GM21529 (cell line): Measurements from ENCODE around the gene PPP1R26.

ENCODE experiments used
- ATAC-seq: cut with Tn5 transposase; IDR thresholded peaks from one replicate; pipeline ENCODE4 v1.9.1; 2021; ENCODE audit not compliant: unreplicated experiment

Gene PPP1R26

DNA sequence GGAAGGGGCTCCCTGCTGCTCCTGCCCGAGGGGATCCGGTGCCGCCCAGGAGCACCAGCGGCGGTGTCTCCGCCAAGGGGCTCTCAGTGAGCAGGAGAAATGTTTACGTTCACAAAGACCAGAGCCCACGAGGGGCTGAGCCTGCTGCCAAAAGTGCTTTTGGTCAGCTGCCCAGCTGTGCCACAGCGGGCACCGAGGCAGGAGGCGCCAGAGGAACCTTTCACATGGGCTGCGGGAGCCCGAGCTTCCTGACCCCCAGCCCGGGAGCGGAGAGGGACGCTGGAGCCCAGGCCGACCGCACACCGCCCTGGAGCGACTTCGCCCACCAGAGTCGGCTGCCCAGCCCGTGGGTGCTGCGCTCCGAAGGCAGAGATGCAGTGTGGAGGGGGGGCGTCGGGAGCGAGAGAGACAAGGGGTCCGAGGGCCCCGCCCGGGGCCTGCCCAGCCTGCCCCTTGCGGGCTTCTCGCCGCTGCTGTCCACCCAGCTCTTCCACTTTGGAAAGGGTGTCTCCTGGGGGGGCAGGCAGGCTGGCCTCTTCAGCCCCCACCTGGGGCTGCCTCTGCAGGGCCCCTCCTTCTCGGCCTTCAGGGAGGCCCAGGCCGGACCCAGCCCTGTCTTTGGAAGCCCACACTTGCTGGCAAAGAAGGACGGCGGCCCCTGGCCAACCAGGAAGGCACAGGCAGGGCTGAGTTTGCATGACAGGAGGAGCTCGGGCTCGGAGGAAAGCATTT is 7.9 kb downstream of the PPP1R26 start:
- no peak for ATAC-seq

DNA sequence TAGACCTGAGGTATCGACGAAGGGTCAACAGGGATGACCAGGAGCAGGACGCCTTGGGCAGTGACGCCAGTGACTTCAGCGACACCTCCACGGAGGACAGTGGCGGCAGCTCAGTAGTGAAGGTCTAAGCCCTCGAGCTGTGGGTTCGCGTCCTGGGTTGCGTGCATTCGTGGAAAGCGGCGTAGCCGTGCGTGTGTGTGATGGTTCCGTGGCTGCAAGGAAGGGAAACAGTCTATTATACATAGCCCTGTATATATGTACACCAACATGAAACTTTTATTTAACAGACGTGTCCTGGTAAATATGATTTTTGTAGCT is 8.4 kb downstream of the PPP1R26 start:
- no peak for ATAC-seq

DNA sequence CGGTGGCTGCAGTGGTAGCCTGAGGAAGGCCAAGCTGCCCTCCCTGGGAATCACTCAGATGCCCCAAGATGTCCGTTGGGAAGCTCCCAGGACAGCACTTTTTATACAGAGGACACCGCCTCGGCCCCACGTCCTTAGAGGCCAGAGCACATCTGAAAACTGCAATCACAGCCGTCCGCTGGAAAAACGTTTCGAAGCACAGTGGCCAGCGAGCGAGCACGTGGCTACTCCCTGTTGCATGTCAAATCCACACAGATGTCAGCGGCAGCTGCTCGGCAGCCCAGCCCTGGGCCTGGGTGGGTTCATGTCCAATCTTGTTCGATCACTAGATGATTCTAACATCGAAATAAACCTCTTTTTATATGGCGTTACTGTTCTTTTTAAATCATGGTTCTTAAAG is 8.9 kb downstream of the PPP1R26 start:
- no peak for ATAC-seq

DNA sequence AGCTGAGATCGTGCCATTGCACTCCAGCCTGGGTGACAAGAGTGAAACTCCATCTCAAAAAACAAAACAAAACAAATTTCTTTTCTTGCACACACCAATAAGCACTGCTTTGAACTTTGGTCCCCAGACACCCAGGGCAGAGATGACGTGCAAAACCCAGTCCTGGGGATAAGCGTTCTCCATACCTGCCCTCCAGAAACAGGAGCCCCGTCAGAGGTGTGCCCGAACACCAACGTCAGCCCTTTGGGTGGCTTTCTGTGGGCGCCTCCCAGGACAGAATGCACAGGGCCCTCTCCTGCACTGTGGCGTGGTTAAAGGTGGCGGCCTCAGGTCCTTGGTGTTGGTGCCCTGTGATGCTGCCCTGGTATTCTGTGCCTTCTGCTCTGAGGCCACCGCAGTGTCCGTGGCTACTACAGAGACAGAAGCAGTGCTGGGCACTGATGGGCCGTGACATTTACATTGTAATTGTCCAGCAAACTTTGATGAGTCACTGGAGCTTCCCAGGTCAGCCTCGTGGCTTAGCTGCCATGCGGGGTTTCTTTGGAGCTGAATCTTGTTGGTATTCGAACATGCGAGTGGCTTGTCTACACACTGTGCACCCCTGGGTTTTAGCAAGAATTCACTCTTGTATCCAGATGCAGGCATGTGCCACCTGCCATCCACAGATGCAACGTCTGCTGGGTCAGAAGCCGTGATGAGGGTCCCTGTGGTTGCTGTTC is 9.8 kb downstream of the PPP1R26 start:
- ATAC-seq, result no peak

DNA sequence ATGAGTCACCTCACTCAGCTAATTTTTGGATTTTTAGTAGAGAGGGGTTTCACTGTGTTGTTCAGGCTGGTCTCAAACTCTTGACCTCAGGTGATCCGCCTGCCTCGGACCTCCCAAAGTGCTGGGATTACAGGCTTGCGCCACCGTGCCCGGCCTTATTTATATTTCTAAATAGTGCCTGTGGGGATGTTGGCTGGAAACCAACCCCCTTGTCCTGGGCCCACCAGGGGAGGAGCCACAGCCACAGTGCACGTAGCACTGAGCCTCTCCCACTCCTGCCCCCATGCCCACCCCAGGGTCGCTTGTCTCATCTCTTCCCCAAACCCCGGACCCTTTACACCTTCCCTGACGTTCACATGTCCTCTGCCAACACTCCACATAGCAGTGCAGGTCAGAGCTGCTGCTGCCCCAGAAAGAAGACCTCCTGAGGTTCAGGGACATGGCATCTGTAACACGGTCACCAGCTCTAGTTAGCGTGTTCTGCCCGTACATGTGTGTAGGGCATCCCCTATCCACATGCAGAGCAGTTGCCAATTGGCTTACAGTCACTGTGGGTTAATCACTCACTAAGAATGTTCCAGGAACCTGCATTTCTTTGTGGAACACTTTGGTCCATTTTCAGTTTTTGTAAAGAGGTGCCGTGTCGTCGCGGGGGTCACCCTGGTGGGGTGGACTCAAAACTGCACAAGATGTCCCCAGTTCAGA is 10.7 kb downstream of the PPP1R26 start:
- ATAC-seq, result no peak

DNA sequence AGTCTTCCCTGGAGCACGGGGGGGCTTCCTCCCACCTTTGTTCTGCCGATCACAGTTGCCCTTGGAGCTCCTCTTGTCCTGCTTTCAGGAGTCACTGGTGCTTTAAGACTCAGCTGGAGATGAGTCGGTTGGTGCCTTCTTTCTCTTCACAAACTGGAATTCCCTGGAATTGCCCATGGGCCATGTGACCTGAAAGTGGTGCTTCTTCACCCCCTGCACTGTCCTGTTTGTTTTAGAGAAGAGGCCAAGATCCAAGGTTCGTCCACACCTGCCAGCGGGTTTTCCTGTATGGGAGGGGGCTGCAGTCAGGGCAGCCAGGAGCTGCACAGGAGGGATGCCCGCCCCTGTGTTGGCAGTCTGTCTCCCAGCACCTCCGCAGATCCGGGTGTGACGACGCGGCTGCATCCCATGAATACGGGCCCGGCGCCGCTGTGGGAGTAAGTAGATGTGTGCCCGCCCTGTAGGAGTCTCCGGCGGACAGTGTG is 11.4 kb downstream of the PPP1R26 start:
- no peak for ATAC-seq

DNA sequence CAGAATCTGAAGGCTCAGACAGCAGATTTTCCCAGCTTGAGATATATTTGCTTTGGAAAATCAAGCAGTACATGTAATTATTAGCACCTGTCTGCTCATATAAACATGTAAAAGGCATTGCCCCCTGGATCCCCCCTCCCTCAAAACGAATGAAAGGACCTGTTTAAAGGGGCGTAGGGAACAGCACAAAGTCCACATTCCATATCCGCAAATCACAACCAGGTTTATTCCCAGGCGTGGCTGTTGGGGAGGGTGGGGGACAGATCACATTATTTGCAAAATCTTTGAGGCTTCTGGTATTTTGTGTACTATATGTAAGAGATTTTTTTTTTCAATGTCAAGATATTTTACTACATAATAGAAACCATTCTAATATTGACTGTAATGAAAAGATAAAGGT is 12.2 kb downstream of the PPP1R26 start:
- ATAC-seq, result no peak

DNA sequence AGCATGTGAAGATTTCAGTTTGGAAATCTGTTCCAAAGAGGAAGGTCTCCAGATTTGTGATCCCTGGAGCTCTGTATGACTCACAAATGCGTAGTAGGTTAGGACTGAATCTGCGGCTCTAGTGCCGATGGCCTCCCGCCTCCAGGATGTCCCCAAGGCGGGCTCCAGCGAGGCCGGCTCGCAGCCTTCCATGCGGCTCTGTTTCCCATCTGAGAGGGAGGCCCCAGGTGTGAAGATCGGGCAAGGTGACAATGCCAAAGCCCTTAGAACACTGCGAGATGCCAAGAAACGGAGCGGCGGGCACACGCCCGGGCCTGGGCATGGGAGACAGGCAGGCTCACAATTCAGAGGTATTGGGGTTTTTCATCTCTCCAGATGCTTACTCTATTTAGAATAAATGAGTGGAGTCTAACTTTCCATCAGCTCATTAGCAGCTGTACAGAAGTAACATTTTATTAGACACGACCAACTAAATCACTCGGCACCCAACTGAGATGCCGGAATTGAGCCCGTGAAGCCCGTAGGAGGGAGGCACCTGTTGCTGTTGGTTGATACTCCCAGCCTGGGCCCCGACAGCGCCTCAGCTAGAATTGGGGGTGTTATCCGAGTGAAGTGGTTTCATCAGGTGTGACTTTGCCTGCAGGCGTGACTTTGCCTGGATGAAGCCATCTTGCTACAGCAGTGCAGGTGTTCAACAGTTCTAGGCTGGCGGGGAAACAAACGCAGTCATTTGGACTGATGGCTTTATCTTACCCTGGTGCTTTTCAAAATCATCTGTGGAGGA is 13.5 kb downstream of the PPP1R26 start:
- ATAC-seq, result no peak

DNA sequence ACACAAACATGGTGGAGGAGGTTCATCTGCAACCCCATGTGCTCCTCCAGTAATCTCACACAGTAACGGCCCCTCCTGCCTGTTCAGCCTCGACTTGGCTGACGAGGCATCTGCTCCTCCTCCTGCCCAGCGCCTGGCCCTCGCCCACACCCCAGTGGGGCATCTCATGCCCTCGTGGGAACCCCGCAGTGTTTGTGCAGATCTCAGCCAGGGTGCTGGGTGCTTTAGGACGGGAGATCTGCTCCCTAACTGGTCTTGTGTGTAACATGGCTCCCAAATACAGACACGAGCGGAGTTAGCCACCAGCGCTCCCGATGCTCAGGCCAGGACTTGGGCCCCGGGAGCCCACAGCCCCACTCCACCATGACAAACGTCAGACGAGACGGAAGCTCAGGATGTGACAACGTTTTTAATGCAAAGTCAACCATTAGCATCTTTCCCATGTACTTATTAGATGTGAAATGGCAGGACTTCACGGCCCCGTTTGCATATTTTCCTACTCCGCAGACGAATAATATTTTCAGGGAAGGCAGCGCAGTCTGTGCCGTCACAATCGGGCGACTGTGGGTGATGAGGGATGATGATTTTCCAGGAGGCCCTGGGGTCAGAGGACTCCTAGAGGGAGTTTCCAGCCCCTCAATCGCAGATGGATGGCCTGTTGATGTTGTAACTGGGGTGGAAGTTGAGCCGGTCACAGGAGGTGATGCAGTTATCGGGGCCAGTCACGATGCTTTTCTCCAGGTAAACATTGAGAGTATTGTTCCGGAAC is 15.4 kb downstream of the PPP1R26 start:
- ATAC-seq, result no peak

DNA sequence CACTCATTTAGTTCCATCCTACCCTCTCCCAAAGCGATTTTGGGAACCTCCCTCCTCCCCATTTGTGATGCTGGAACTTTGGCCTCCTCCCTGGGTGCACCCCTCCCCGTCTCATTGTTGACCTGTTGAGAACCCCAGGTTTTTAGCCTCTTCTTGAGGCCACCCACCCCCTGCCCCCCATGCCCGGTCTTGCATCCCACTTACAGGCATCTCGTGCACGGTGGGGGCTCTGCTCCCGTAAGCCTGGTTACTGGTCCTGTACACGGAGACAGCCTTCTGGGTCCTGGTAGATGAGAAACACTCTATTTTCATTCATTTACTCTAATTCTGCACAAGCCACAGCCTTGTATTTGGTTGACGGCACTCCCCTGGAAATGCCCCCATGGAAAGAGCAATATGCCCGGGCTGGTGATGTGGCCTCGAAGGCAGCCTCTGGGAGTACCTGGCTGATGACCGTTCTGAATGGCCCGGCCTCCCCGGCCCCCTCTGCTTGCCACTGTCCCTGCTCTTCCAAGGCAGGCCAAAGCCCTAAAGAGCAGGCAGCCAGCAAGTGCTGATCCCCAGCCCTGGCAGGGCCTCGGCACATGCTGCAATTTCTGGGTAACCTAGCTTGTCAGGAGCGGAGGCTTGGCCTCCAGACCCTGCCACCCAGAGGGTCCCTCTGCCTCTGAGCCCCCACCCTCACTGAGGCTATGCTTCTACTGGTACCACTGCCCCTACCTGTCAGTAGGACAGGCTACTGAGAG is 19.0 kb downstream of the PPP1R26 start:
- ATAC-seq, result no peak

DNA sequence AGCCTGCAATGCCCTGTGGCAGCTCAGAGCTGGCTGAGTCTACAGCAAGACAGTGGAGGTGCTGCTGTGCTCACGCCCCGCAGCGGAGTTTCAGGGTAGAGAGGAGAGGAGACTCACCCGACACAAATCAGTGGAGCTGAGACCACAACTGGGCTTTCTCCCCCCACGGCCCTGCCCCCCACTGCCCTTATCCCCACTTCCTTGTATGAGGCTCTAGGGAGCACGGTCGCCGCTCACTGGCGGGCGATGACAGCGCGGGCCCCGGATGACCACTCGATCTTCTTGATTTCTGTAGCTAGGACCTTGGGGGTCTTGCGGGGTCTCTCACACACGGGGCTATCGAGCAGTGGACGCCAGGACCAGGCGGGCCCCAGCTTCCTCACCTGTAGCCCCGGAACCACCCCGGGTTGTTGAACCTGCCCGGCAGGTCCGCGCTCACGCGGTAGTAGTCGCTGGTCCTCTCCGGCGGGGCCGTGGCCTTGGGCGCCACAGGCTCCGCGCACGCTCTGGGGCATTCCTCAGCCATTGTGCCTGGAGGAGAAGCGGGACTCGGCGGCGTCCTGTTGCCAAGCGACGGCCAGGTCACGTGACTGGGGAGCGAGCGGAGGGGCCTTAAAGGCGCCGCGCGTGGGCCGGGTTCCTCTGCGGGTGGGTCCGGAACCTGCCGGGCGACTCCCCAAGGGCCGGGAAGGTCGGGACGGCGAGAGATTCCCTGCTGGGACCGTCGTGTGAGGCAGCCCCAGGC is 19.9 kb downstream of the PPP1R26 start:
- peak; percentile 52 for ATAC-seq

DNA sequence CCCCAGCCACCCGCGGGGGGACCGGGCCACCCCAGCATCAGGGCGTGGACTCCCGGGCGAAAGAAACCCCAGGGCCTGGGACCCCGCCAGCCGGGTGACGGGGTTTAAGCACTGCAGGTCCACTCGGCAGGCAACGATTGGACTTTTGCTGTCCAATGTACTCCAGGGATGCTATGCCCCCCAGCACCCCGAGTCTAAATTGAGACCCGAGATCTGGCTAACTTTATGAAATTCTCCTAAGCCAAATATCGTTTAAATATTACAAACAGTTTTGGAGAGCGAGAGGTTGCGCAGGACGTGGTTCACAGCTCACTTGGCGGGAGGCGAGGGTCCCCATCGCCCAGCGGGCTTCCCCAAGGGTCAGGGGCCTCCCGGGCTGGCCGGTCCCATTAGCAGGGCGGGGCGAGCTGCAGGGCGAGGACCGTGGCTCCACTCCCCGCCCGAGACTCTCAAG is 20.5 kb downstream of the PPP1R26 start:
- ATAC-seq, result peak; percentile 14

DNA sequence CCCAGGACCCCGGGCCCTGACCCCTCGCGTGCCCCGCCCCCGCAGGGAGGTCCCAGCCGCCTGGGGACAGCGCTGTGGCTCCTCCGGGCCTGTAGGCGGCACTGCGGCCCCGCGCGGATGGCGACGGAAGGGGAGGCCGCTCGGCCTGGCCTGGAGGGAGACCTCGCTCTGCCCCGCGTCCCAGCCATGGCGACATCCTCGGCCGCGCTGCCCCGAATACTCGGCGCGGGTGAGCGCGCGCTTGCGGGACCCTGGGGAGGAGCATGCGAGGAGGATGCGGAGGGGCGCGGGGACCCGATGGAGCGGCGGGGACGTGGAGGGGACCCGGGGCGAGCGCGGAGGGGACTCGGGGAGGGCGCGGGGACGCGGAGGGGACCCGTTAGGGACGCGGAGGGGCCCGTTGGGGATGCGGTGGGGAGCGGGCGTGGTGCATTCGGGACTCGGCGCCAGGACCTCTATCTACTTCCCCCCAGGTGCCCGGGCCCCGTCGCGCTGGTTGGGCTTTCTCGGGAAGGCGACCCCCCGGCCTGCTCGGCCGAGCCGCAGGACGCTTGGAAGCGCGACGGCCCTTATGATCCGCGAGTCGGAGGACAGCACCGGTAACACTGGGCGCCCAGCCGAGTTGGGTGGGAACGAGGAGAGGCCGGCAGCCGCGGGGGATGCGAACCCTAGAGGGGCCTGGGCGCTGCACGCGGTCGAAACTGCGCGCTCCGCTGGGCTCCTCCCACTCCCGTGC is 21.1 kb downstream of the PPP1R26 start, which contains the start of gene MRPS2:
TSS of gene MRPS2 (plus strand) at position 158 of the 736 bp plus-strand sequence. CDS start at position 187, 29 bp downstream.
- ATAC-seq, result peak; percentile 81

DNA sequence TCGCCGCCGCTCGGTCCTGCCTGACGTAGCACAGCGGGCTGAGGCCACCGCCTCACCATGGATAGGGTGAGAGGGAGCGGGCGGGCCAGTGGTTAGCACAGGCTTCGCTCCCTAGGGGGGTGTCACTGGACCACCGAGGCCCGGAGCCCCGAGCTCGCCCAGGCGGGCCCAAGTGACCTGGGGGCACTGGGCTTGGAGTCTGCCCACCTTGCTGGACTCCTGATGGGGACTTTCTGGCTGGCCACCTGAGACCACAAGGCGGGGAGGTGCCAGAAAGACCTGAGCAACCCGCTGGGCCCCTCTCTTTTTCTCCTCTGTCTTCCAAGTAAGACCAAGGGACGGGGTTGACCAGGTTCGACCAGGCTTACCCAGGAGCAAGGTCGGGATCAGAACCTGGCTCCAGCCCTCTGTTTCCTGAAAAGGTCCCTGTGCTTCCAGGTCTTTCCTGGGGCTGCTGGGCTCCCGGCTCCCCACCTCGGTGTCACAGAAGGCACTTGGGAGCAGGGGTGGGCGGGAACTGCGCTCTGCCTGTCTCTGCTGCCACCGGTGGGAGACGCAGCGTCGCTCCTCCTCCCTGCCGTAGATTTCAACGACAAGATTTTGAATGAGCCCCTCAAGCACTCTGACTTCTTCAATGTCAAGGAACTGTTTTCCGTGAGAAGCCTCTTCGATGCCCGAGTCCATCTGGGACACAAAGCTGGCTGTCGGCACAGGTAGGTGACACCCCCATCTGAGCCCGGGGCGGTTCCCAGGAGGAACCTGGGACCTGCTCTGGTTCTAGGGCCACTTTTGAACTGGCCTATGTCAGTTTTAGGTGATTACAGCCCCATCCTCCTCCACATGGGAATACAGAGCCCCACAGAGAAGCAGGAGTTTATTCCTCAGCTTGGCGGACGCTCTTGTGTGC is 21.9 kb downstream of the PPP1R26 start:
- ATAC-seq, result no peak

DNA sequence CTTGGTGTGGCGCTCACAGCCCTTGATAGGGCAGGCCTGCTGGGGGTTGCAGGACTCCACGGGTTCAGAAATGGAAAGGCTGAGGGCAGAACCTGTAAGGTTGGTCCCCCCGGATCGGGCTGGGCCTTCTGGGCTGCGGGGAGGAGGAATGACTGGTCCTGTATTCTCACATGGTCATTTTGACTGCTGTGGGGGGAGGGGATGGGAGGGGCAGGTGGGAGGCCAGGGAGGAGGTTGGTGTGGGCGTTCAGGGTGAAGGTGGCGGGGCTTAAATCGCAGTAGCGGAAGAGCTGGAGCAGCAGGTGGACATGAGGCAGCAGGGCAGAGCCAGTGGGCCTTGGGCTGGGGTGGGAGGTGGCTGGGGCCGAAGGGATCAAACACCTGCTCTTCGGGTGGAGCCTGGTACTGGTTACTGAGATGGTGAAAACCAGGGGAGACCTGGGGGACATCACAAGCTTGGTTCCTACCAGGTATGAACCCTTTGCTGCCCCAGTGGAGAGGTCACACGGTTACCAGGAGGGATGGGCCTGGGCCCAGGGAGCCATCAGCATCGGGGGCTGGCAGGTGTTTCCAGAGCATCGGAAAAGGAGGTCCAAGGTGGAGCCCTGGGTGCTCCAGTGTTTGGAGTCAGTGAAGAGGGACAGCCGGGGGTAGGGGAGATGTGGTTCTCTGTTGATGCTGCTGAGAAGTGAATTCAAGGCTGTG is 22.7 kb downstream of the PPP1R26 start:
- ATAC-seq, result no peak

DNA sequence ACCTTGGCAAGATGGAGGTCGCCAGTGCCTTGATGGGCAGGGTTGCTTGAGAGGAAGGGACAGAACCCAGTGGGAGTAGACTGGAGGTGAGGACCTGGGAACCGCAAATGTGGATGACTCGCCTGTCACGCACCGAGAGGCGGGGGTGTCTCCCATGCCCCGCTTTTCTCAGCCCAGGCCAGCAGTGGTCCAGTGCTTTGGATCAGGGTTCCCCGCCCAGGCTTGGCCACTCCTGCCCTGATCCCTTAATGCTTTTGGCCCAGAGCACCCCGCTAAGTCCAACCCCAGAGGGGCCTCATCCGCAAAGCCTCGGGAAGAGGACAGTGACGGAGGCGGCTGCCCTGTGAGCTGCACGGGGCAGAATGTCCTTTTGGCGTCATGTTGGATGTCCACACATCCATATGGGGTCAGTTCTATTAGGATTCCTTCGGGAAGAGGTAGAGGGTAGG is 23.3 kb downstream of the PPP1R26 start:
- ATAC-seq, result no peak
